IMR-90 (cell line): Measurements from ENCODE around the gene ABCG8. TPM values are rescaled to one million over a fixed set of nuclear protein-coding genes. Genes with fewer than 3 reads are reported as not detected.

ENCODE experiments used
- ATAC-seq: fragments of 200-7000 bp; cut with Tn5 transposase; 2 replicates; pipeline ENCODE4 v1.9.1; 2020; ENCODE audit warnings: low read depth, mild to moderate bottlenecking, moderate library complexity
- BruUV-seq: library from RNA; stranded (reverse); fragments of 400-500 nt; replicated peaks from 2 replicates; lab custom pipeline; 2021; lab: Mats Ljungman, UMichigan
- CTCF ChIA-PET: fragments of 300-600 bp; formaldehyde crosslinking; extraction: SDS; loops from one replicate; lab custom pipeline; 2021; ENCODE audit warnings: antibody characterized with exemption; lab: Yijun Ruan, JAX
- POLR2A ChIA-PET: fragments of 300-600 bp; sonication (Branson Sonifier 250); formaldehyde crosslinking; loops from one replicate; lab custom pipeline; 2022; ENCODE audit warnings: antibody characterized with exemption; ENCODE audit not compliant: unreplicated experiment; lab: Charles Lee
- DNase-seq: peaks from one replicate; pipeline ENCODE4 v3.0.0; 2013
- H2AFZ ChIP-seq: replicated peaks from 2 replicates; pipeline ENCODE3; 2013; ENCODE audit warnings: low read length, mild to moderate bottlenecking; ENCODE audit not compliant: poor library complexity
- H2AK5ac ChIP-seq: 2 replicates; pipeline ENCODE4 v1.6.1; 2013; ENCODE audit warnings: low read depth, low read length, inconsistent platforms
- H2AK9ac ChIP-seq: replicated peaks from 2 replicates; pipeline ENCODE3; 2013; ENCODE audit warnings: mild to moderate bottlenecking, low read depth, low read length, moderate library complexity; ENCODE audit not compliant: poor library complexity
- H2BK120ac ChIP-seq: 2 replicates; pipeline ENCODE4 v1.6.1; 2013; ENCODE audit warnings: low read depth, low read length, inconsistent platforms
- H2BK15ac ChIP-seq: 3 replicates; pipeline ENCODE4 v1.6.1; 2013; ENCODE audit warnings: low read depth, low read length, inconsistent platforms
- H2BK20ac ChIP-seq: 2 replicates; pipeline ENCODE4 v1.6.1; 2013; ENCODE audit warnings: low read depth, mild to moderate bottlenecking, inconsistent platforms, low read length, moderate library complexity
- H2BK5ac ChIP-seq: 2 replicates; pipeline ENCODE4 v1.6.1; 2013; ENCODE audit warnings: mild to moderate bottlenecking, low read depth, low read length, inconsistent platforms; ENCODE audit not compliant: poor library complexity, severe bottlenecking
- H3K14ac ChIP-seq: replicated peaks from 2 replicates; pipeline ENCODE4 v1.6.1; 2013; ENCODE audit warnings: low read depth, low read length, inconsistent platforms
- H3K18ac ChIP-seq: 2 replicates; pipeline ENCODE4 v1.6.1; 2013; ENCODE audit warnings: low read depth, low read length, control low read depth
- H3K23ac ChIP-seq: 2 replicates; pipeline ENCODE4 v1.6.1; 2013; ENCODE audit warnings: low read depth, low read length, inconsistent platforms
- H3K27ac ChIP-seq: 2 replicates; pipeline ENCODE4 v1.5.1; 2013; ENCODE audit warnings: mild to moderate bottlenecking, control low read depth, low read length; ENCODE audit not compliant: insufficient read depth
- H3K27me3 ChIP-seq: 2 replicates; pipeline ENCODE4 v1.6.1; 2013; ENCODE audit warnings: low read length; ENCODE audit not compliant: control insufficient read depth, insufficient read depth
- H3K36me3 ChIP-seq: 2 replicates; pipeline ENCODE4 v1.6.1; 2013; ENCODE audit warnings: low read length, mixed read lengths; ENCODE audit not compliant: control insufficient read depth, insufficient read depth
- H3K4ac ChIP-seq: 2 replicates; pipeline ENCODE4 v1.6.1; 2013; ENCODE audit warnings: low read depth, low read length, inconsistent platforms
- H3K4me1 ChIP-seq: 2 replicates; pipeline ENCODE4 v1.6.1; 2013; ENCODE audit warnings: low read length, mixed read lengths; ENCODE audit not compliant: control insufficient read depth, insufficient read depth
- H3K4me2 ChIP-seq: 2 replicates; pipeline ENCODE4 v1.6.1; 2013; ENCODE audit warnings: low read depth, mild to moderate bottlenecking, control low read depth, low read length, moderate library complexity
- H3K4me3 ChIP-seq: 2 replicates; pipeline ENCODE4 v1.5.1; 2013; ENCODE audit warnings: low read depth, mild to moderate bottlenecking, control low read depth, low read length, moderate library complexity; ENCODE audit not compliant: insufficient read depth
- H3K56ac ChIP-seq: 2 replicates; pipeline ENCODE4 v1.6.1; 2013; ENCODE audit warnings: low read length, inconsistent platforms; ENCODE audit not compliant: insufficient read depth; ENCODE audit errors: extremely low read depth
- H3K79me1 ChIP-seq, 2 experiments: 2 replicates each; pipeline ENCODE4 v1.6.1; 2013; ENCODE audit warnings: low read length in 2 of 2, inconsistent platforms in 1 of 2, low read depth in 1 of 2
- H3K9ac ChIP-seq: 2 replicates; pipeline ENCODE4 v1.6.1; 2013; ENCODE audit warnings: low read depth, low read length, control low read depth
- H3K9me1 ChIP-seq: 2 replicates; pipeline ENCODE4 v1.6.1; 2013; ENCODE audit warnings: low read length, inconsistent platforms; ENCODE audit not compliant: insufficient read depth
- H3K9me3 ChIP-seq: 2 replicates; pipeline ENCODE4 v1.6.1; 2013; ENCODE audit warnings: low read length; ENCODE audit not compliant: control insufficient read depth, insufficient read depth
- H4K20me1 ChIP-seq: 2 replicates; pipeline ENCODE4 v1.6.1; 2013; ENCODE audit warnings: low read length, inconsistent platforms; ENCODE audit not compliant: insufficient read depth
- H4K5ac ChIP-seq: 2 replicates; pipeline ENCODE4 v1.6.1; 2013; ENCODE audit warnings: mild to moderate bottlenecking, low read depth, low read length, control low read depth
- H4K8ac ChIP-seq, 2 experiments: 2 replicates each; pipeline ENCODE4 v1.6.1; 2013; ENCODE audit warnings: low read depth in 2 of 2, low read length in 2 of 2, control low read depth in 1 of 2, inconsistent platforms in 1 of 2
- H4K91ac ChIP-seq: 2 replicates; pipeline ENCODE4 v1.6.1; 2013; ENCODE audit warnings: low read depth, low read length, inconsistent platforms; ENCODE audit not compliant: insufficient read depth
- BHLHE40 ChIP-seq: fragments of 150-350 bp; IDR thresholded peaks from 2 replicates; pipeline ENCODE4 v1.6.1; 2016; ENCODE audit warnings: mild to moderate bottlenecking, low read depth, low read length
- NFE2L2 ChIP-seq: fragments of 150-350 bp; IDR thresholded peaks from 2 replicates; pipeline ENCODE4 v1.6.1; 2016; ENCODE audit warnings: low read depth, mild to moderate bottlenecking, low read length
- USF2 ChIP-seq: fragments of 150-350 bp; IDR thresholded peaks from 2 replicates; pipeline ENCODE4 v1.6.1; 2017; ENCODE audit warnings: mild to moderate bottlenecking, antibody characterized with exemption, low read length, low read depth
- WGBS, 2 experiments: methylation state at CpG; one replicate each; pipeline versions ENCODE4 v1.1.5 to v1.1.7; 2013; ENCODE audit warnings: missing lambda C conversion rate in 2 of 2; ENCODE audit not compliant: insufficient read length in 1 of 2; ENCODE audit errors: extremely low coverage in 2 of 2; 5-methylcytosine and 5-hydroxymethylcytosine counted together
- dilution Hi-C: fragments of 300-500 bp; cut with HindIII; formaldehyde crosslinking; loops from one replicate; pipeline ENCODE4 v1.14.3; 2018; ENCODE audit warnings: low sequenced_read_pairs; ENCODE audit not compliant: unreplicated experiment
- in situ Hi-C: fragments of 300-500 bp; cut with MboI; formaldehyde crosslinking; loops from 3 replicates; pipeline ENCODE4 v1.14.3; 2019; ENCODE audit warnings: low sequenced_read_pairs, inconsistent platforms, mixed read lengths
- intact Hi-C: fragments of 100-400 bp; cut with micrococcal nuclease; formaldehyde crosslinking; loops from 2 replicates; pipeline ENCODE4 v1.10.0; 2022
- polyA plus RNA-seq, 3 experiments: library from polyadenylated mRNA; depleted of rRNA; stranded (reverse); fragments of >200 nt; gene quantifications; 2 replicates each; pipeline ENCODE4 v1.2.3, GENCODE V29; 2012; ENCODE audit warnings: low replicate concordance in 1 of 3
- total RNA-seq: library from RNA; depleted of rRNA; stranded (reverse); fragments of >200 nt; gene quantifications from 2 replicates; pipeline ENCODE4 v1.2.3, GENCODE V29; 2012

Gene ABCG8
- total and polyA plus RNA-seq, 2 of the 4 experiments (the other 2 are of a cell fraction) = not detected

GRCh38 chr2:43818761-43819160 is 20.0 kb upstream of the ABCG8 start:
- H3K56ac ChIP-seq = no peak overlapping the region
- no peaks in the 10 kb centered on the region for H3K9me1 ChIP-seq
- no peak overlapping the region for H3K9ac ChIP-seq
- no peak overlapping the region for H3K4me2 ChIP-seq
- no peaks in the 10 kb centered on the region for H3K79me1 ChIP-seq
- in situ Hi-C loops (no loop called here), dilution Hi-C loops (no loop called here), intact Hi-C loops (no loop called here)
- H4K91ac ChIP-seq = no peak overlapping the region
- H3K9me3 ChIP-seq = no peaks in the 10 kb centered on the region
- no peak overlapping the region for H2AK9ac ChIP-seq
- no peak overlapping the region for H2BK120ac ChIP-seq
- H3K14ac ChIP-seq = no peak overlapping the region
- H2BK15ac ChIP-seq = no peak overlapping the region
- H4K8ac ChIP-seq = no peak overlapping the region
- no peak overlapping the region for H2AFZ ChIP-seq
- no peak overlapping the region for H2AK5ac ChIP-seq
- WGBS, 2 experiments = no CpG with 5 or more reads among the region's 5 CpGs
- TF ChIP-seq BHLHE40 = peak; percentile 89
- no peak for TF ChIP-seq NFE2L2
- TF ChIP-seq USF2 = peak; percentile 73
- H3K18ac ChIP-seq = no peak overlapping the region
- ATAC-seq (peak; percentile 40; the same call in 1 of the 2 replicates), DNase-seq (peak; percentile 74)
- H4K5ac ChIP-seq = no peak overlapping the region
- ChIA-PET CTCF (no interaction called here), POLR2A (no interaction called here)
- no peak overlapping the region for H3K27ac ChIP-seq
- H3K23ac ChIP-seq = no peak overlapping the region
- no peak overlapping the region for H3K4ac ChIP-seq
- H2BK5ac ChIP-seq = no peak overlapping the region
- H3K36me3 ChIP-seq = no peaks in the 10 kb centered on the region
- BruUV-seq = no TSS peak
- no peaks in the 10 kb centered on the region for H3K4me1 ChIP-seq
- H2BK20ac ChIP-seq = no peak overlapping the region
- H3K4me3 ChIP-seq = no peak overlapping the region
- peaks cover 12% of the 10 kb centered on the region for H3K27me3 ChIP-seq
- H4K20me1 ChIP-seq = no peaks in the 10 kb centered on the region
